ENCODE data around the gene KIRREL3.

The KIRREL3 gene

DNA sequence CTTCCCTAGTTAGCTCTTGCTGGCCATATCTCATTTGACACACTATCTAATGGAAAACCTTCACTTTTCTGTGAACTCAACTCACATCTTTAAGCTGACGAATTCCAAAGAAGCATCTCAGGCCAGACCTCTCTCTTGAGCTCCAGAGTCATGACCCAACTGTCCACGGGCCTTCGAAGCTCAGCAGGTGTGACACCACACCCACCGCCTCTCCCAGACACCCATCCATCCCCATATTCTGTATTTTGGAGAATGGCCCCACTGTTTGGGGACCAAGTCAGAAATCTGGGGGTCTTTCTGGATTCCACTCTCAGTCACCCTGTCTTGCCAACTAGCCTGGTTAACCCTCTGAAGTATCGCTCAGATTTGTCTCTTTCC, 519.3 kb downstream of the KIRREL3 start:
- TF ChIP-seq, protein P1, sequence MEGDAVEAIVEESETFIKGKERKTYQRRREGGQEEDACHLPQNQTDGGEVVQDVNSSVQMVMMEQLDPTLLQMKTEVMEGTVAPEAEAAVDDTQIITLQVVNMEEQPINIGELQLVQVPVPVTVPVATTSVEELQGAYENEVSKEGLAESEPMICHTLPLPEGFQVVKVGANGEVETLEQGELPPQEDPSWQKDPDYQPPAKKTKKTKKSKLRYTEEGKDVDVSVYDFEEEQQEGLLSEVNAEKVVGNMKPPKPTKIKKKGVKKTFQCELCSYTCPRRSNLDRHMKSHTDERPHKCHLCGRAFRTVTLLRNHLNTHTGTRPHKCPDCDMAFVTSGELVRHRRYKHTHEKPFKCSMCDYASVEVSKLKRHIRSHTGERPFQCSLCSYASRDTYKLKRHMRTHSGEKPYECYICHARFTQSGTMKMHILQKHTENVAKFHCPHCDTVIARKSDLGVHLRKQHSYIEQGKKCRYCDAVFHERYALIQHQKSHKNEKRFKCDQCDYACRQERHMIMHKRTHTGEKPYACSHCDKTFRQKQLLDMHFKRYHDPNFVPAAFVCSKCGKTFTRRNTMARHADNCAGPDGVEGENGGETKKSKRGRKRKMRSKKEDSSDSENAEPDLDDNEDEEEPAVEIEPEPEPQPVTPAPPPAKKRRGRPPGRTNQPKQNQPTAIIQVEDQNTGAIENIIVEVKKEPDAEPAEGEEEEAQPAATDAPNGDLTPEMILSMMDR (IDR thresholded peaks at IDR 0.05; ENCODE audit: insufficient read depth, low read depth, low read length, missing control alignments), result no peak
- H3K4me3 ChIP-seq (ENCODE audit: low read length), result no peak overlapping the region
- DNase-seq (ENCODE audit: low read depth), result no peak

DNA sequence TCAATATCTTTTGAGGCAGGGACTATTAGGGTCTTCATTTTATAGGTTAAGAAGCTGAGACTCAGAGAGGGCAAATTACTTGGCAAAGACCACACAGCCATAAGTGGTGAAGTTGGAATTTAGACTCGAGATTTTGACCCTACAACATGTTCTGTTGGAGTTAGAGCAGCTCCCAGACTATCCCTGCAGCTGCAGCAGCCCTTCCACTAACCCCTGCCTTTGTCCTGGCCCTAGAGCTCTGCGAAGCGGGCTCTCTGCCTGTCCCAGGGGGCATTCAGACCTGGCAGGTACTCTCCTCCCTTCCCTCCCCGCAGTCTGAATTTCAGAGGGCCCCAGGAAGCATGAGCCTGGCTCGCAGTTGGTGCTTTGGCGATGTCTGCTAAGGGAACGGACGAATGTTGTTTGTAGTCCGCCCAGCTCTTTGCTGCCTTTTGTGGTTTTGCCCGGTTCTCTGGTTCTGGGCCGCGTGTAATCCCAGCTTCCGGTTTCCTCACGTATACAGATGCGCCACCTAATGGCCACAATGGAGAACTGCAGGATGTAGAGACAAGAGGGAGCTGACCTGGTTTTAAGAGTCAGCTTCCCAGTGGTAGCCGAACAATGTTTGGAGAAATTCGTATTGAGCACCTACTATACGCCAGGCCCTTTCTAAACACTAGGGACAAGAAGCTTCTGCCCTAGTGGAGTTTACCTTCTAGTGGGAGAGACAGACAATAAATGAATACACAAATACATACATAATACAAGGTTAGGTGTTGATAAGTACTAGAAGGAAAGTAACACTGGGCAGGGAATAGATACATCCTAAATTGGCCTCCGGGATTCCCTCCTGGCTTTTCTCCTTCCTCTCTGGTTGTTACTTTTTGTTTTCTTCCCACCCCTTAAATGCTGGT, 519.9 kb downstream of the KIRREL3 start:
- no peak overlapping the region for H3K4me3 ChIP-seq (ENCODE audit: low read length)
- peak; percentile 83 for DNase-seq (ENCODE audit: low read depth)
- TF ChIP-seq, protein P1 (IDR thresholded peaks at IDR 0.05; ENCODE audit: insufficient read depth, low read depth, low read length, missing control alignments), result peak; percentile 96

DNA sequence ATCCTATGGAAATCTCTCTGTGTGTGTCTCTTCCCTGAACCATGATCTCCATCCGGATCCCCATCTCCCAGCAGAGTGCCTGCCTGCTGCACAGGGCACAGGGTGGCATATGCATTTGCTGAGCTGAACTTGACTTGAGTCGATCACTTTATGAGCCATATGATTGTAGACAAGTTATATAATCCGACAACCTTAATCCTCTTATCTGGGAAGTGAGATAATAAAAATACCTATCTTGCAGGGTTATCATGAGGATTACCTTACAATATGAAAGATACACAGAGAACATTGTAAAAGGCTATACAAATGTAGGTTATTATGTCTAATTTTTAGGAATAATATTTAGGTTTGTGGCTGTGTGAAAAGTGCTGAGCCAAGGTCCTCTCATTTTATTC, 520.6 kb downstream of the KIRREL3 start:
- no peak for DNase-seq (ENCODE audit: low read depth)
- TF ChIP-seq, protein P1 (IDR thresholded peaks at IDR 0.05; ENCODE audit: insufficient read depth, low read depth, low read length, missing control alignments), result no peak
- no peak overlapping the region for H3K4me3 ChIP-seq (ENCODE audit: low read length)

DNA sequence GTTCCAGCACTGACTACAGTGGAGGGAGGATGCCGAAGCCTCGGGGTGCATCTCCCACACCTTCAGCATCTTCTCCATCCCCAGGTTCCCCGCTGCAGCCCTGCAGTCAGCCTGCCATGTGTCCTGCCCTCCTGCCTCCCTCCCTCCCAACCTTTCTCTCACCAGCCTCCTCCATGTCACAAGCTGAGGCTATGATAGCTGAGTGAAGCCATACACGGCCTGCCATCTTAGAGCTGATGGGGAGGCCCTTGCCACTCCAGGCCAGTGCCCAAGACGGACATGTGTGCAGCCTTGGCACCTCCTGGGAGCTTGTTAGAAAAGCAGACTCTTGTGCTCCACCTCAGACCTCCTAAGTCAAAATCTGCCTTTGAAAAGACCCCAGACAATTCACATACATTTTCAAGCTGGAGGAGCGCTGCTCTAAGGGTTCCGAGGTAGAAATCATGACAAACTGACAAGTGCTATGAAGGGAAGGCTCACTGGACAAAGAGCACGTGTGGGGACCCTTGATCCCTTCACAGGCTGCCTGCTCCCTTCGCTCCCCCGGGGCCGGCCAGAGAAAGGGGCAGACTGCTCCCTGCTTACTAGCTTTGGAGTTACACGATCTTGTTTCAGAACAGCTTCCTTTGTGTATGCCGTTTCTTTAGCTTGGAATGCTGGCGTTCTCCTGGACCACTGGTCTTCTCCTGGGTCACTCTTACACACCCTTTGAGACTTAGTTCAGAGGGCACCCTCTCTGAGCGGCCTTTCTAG, 521.2 kb downstream of the KIRREL3 start:
- TF ChIP-seq, protein P1 (IDR thresholded peaks at IDR 0.05; ENCODE audit: insufficient read depth, low read depth, low read length, missing control alignments), result no peak
- no peak for DNase-seq (ENCODE audit: low read depth)
- no peak overlapping the region for H3K4me3 ChIP-seq (ENCODE audit: low read length)

DNA sequence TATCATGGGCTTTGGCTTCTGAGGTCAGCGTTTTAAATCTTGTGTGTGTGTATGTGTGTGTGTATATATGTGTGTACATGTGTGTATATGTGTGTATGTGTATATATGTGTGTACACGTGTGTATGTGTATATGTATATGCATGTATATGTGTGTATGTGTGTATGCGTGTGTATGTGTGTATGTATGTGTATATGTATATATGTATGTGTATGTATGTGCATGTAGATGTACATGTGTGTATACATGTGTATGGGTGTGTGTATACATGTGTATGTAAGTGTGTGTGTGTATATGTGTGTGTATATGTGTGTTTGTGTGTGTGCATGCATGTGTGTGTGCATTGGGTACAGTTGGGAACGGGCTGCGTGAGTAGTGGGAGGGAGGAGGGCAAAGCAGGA, 522.1 kb downstream of the KIRREL3 start:
- TF ChIP-seq, protein P1 (IDR thresholded peaks at IDR 0.05; ENCODE audit: insufficient read depth, low read depth, low read length, missing control alignments), result no peak
- no peak overlapping the region for H3K4me3 ChIP-seq (ENCODE audit: low read length)
- no peak for DNase-seq (ENCODE audit: low read depth)

DNA sequence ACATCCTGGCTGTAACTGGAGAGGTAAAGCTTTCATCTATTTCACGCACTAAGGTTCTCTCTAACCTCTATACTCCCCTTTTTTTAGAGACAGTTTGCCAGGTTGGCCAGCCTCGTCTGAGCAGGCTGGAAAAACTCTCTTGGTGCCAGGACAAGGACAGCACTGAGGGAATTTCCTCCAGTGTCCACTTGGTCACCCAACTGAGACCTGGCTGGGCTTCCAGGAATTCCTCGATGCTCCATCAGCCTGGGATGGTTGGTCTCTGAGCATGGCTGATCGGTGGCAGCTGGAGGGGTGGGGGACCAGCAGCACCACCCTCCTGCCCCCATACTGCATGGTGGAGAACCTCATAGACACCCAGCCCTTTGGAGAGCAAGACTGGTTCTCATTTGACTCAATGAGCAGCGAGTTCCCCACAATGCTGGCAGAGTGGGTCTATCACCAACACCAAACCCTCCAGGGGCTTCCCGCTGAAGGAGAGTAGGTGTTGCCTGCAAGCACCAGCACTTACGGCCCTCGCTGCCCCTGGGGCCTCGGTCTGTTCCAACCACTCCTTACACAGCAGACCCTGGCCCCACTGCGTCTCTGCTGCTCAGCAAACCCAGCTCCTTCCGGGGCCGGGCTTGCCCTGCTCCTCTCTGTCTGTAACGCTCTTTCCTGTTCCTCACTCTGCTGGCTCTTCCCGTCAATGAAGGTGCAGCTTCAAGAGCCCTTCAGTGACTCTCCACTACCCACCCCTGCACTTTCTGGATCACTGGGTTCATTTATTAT, 522.9 kb downstream of the KIRREL3 start:
- no peak for DNase-seq (ENCODE audit: low read depth)
- TF ChIP-seq, protein P1 (IDR thresholded peaks at IDR 0.05; ENCODE audit: insufficient read depth, low read depth, low read length, missing control alignments), result no peak
- no peak overlapping the region for H3K4me3 ChIP-seq (ENCODE audit: low read length)

All from epithelial cell of esophagus (primary cell).